Mesodermal cell (in vitro differentiated cells): ENCODE data around the gene GPR108.
"Not testable (repeated sequence)": the region's sequence is repeated elsewhere in the genome, so short reads cannot be mapped to it uniquely, and the experiment has no call there.

Source experiments
- H3K27ac ChIP-seq: 2 replicates; pipeline ENCODE4 v1.7.0; 2013; ENCODE audit warnings: mild to moderate bottlenecking, low read depth, low read length, moderate library complexity; ENCODE audit not compliant: severe bottlenecking
- H3K36me3 ChIP-seq: 2 replicates; pipeline ENCODE4 v1.7.1; 2013; ENCODE audit warnings: mild to moderate bottlenecking, low read length, moderate library complexity; ENCODE audit not compliant: control insufficient read depth, insufficient read depth
- H3K4me1 ChIP-seq: one replicate; pipeline ENCODE4 v1.7.1; 2013; ENCODE audit warnings: mild to moderate bottlenecking, low read length; ENCODE audit not compliant: insufficient read depth, control insufficient read depth, poor library complexity, severe bottlenecking
- H3K4me3 ChIP-seq: 2 replicates; pipeline ENCODE4 v1.7.0; 2013; ENCODE audit warnings: low read length, control low read depth, mild to moderate bottlenecking; ENCODE audit not compliant: insufficient read depth, poor library complexity, severe bottlenecking; ENCODE audit errors: extremely low read depth
- H3K9me3 ChIP-seq: 2 replicates; pipeline ENCODE4 v1.7.1; 2013; ENCODE audit warnings: mild to moderate bottlenecking, low read length, moderate library complexity; ENCODE audit not compliant: control insufficient read depth
- WGBS, 2 experiments: methylation state at CpG; one replicate each; pipeline ENCODE4 v1.1.5; 2013; ENCODE audit warnings: missing lambda C conversion rate in 2 of 2; ENCODE audit not compliant: insufficient coverage in 2 of 2; 5-methylcytosine and 5-hydroxymethylcytosine counted together

GPR108 gene

GRCh38 chr19:6754653-6755463 is 17.5 kb upstream of the GPR108 start:
- no peak overlapping the region for H3K27ac ChIP-seq
- WGBS, 2 experiments, result 96 to 97% methylated on average over 15 to 18 of the region's 23 CpGs
- H3K4me3 ChIP-seq, result no peak overlapping the region
- H3K4me1 ChIP-seq, result no peaks in the 10 kb centered on the region
- H3K9me3 ChIP-seq, result no peaks in the 10 kb centered on the region
- peaks cover 39% of the 10 kb centered on the region for H3K36me3 ChIP-seq

GRCh38 chr19:6754136-6754535 is 16.8 kb upstream of the GPR108 start:
- 97% methylated on average over 19 to 22 of the region's 22 CpGs for WGBS, 2 experiments
- no peaks in the 10 kb centered on the region for H3K9me3 ChIP-seq
- H3K4me1 ChIP-seq, result no peaks in the 10 kb centered on the region

GRCh38 chr19:6753178-6754031 is 16.0 kb upstream of the GPR108 start:
- no peak overlapping the region for H3K27ac ChIP-seq

More at GRCh38 chr19:6754136-6754535, 16.8 kb upstream of the GPR108 start:
- H3K4me3 ChIP-seq, result no peak overlapping the region
- H3K36me3 ChIP-seq, result peaks cover 46% of the 10 kb centered on the region
- no peak overlapping the region for H3K27ac ChIP-seq

GRCh38 chr19:6752256-6753177 is 15.1 kb upstream of the GPR108 start:
- WGBS, 2 experiments, result 89 to 94% methylated on average over 28 to 41 of the region's 50 CpGs
- H3K27ac ChIP-seq, result no peak overlapping the region
- no peak overlapping the region for H3K4me3 ChIP-seq
- H3K9me3 ChIP-seq, result no peaks in the 10 kb centered on the region
- no peaks in the 10 kb centered on the region for H3K4me1 ChIP-seq
- H3K36me3 ChIP-seq, result peaks cover 62% of the 10 kb centered on the region

More at GRCh38 chr19:6753178-6754031, 16.0 kb upstream of the GPR108 start:
- WGBS, 2 experiments, result 86 to 89% methylated on average over 42 to 50 of the region's 50 CpGs
- Histone ChIP-seq H3K9me3 (no peaks in the 10 kb centered on the region), H3K36me3 (peaks cover 54% of the 10 kb centered on the region), H3K4me1 (no peaks in the 10 kb centered on the region), H3K4me3 (no peak overlapping the region)

- H3K4me3 ChIP-seq, result no peak overlapping the region
- H3K36me3 ChIP-seq, result peaks cover 76% of the 10 kb centered on the region
- H3K9me3 ChIP-seq, result no peaks in the 10 kb centered on the region
- H3K4me1 ChIP-seq, result no peaks in the 10 kb centered on the region
- H3K27ac ChIP-seq, result no peak overlapping the region
- WGBS, 2 experiments, result 95 to 97% methylated on average over 11 to 12 of the region's 16 CpGs
These were observed 13.8 kb upstream of the GPR108 start for GRCh38 chr19:6751189-6751588.

GRCh38 chr19:6750062-6750461 is 12.7 kb upstream of the GPR108 start:
- Histone ChIP-seq H3K27ac (no peak overlapping the region), H3K4me3 (no peak overlapping the region), H3K9me3 (no peaks in the 10 kb centered on the region), H3K4me1 (peaks cover 3% of the 10 kb centered on the region), H3K36me3 (peaks cover 85% of the 10 kb centered on the region)
- 96 to 97% methylated on average over 15 to 17 of the region's 20 CpGs for WGBS, 2 experiments

GRCh38 chr19:6748543-6748942 is 11.2 kb upstream of the GPR108 start:
- H3K36me3 ChIP-seq, result peaks cover 94% of the 10 kb centered on the region
- H3K4me1 ChIP-seq, result peaks cover 17% of the 10 kb centered on the region
- 96 to 97% methylated on average over 9 to 10 of the region's 10 CpGs for WGBS, 2 experiments
- H3K4me3 ChIP-seq, H3K27ac ChIP-seq, H3K9me3 ChIP-seq: not testable (repeated sequence)

- Histone ChIP-seq H3K4me3 (no peak overlapping the region), H3K27ac (no peak overlapping the region), H3K9me3 (no peaks in the 10 kb centered on the region), H3K36me3 (peaks cover 87% of the 10 kb centered on the region), H3K4me1 (peaks cover 28% of the 10 kb centered on the region)
- 94% methylated on average over 10 to 12 of the region's 24 CpGs for WGBS, 2 experiments
These were observed 8.6 kb upstream of the GPR108 start for GRCh38 chr19:6745965-6746364.

GRCh38 chr19:6744381-6745301 is 7.3 kb upstream of the GPR108 start:
- 75 to 80% methylated on average over 37 to 38 of the region's 41 CpGs for WGBS, 2 experiments
- Histone ChIP-seq H3K4me3 (no peak overlapping the region), H3K9me3 (no peaks in the 10 kb centered on the region), H3K36me3 (peaks cover 74% of the 10 kb centered on the region), H3K27ac (peak overlapping the region; percentile 72), H3K4me1 (peaks cover 28% of the 10 kb centered on the region)
